Natural killer cell treated with Interleukin-12 subunit alpha and Interleukin-12 subunit beta and Interleukin-15 and Interleukin-18, amount 100 ng/mL, for 72 hours (primary cell): ENCODE measurements around the gene EIPR1. TPM values are rescaled to one million over a fixed set of nuclear protein-coding genes. Genes with fewer than 3 reads are reported as not detected.
A peak's percentile ranks its signal among the peaks of the same experiment; 100 is the strongest.

ENCODE experiments used
- ATAC-seq, 2 donors: fragments of 150-1000 bp; cut with Tn5 transposase in 1 of 2; sonication (Bioruptor Pico), chemical (Tn5 transposase) in 1 of 2; 2 replicates each; pipeline ENCODE4 v1.10.0; 2021
- DNase-seq: peaks from one replicate; pipeline ENCODE4 v3.0.0; 2022; ENCODE audit warnings: low spot score
- H3K27ac Mint-ChIP-seq, 2 donors: 1 replicate in 1 of 2; 2 replicates in 1 of 2; pipeline ENCODE4 v1.8.0; 2022; ENCODE audit warnings: mixed read lengths in 2 of 2, mild to moderate bottlenecking in 1 of 2, moderate library complexity in 1 of 2
- H3K27me3 Mint-ChIP-seq, 2 donors: 1 replicate in 1 of 2; 2 replicates in 1 of 2; pipeline ENCODE4 v1.8.0; 2022; ENCODE audit warnings: mixed read lengths in 2 of 2
- H3K36me3 Mint-ChIP-seq: one replicate; pipeline ENCODE4 v1.8.0; 2022; ENCODE audit warnings: mixed read lengths
- H3K4me1 Mint-ChIP-seq, 2 donors: 1 replicate in 1 of 2; 2 replicates in 1 of 2; pipeline ENCODE4 v1.8.0; 2022; ENCODE audit warnings: low read depth in 2 of 2, mixed read lengths in 2 of 2, mild to moderate bottlenecking in 1 of 2
- H3K4me3 Mint-ChIP-seq: one replicate; pipeline ENCODE4 v1.8.0; 2022; ENCODE audit warnings: mixed read lengths
- H3K9me3 Mint-ChIP-seq: 2 replicates; pipeline ENCODE4 v1.8.0; 2022; ENCODE audit warnings: mixed read lengths
- total RNA-seq, 2 donors: library from RNA; stranded (reverse); gene quantifications; one replicate each; pipeline ENCODE4 v1.2.3, GENCODE V29; 2022

Gene EIPR1
- total RNA-seq, 2 donors from 2014 or later, result 46.9 to 61.8 TPM

DNA sequence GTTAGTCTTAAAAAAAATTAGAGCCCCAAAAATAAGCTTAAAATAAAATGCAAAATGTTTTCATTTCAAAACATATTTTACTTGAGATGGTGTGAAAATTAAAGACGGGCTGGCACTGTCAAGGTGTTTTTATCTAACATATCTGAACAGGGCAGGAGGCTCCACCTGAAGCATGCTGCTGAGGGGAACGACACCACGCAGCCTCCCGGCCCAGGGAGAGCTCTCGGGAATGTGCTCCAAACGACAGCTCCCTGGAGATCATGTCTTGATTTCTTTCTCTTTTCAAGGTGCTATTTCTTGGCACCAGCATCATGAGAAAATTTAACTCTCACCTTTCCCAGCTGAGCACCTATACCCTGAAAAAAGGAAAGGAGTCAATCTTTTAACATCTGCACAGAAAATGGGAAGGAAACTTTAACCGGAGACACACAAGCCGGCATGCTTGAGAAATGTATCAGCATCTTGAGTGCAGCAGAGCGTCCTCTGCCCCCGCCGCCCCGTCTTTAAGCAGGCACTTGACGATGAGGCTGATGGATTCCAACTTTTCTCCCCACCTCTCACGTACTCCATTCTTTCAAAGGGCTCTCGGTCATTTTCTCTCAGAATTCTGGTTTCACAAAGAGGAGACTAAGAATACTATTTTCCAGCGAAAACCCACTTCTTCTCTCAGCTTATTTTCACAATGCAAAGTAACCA is 56.6 kb downstream of the EIPR1 start:
- H3K9me3 Mint-ChIP-seq, result no peaks in the 10 kb centered on the region
- ATAC-seq, result no peak

DNA sequence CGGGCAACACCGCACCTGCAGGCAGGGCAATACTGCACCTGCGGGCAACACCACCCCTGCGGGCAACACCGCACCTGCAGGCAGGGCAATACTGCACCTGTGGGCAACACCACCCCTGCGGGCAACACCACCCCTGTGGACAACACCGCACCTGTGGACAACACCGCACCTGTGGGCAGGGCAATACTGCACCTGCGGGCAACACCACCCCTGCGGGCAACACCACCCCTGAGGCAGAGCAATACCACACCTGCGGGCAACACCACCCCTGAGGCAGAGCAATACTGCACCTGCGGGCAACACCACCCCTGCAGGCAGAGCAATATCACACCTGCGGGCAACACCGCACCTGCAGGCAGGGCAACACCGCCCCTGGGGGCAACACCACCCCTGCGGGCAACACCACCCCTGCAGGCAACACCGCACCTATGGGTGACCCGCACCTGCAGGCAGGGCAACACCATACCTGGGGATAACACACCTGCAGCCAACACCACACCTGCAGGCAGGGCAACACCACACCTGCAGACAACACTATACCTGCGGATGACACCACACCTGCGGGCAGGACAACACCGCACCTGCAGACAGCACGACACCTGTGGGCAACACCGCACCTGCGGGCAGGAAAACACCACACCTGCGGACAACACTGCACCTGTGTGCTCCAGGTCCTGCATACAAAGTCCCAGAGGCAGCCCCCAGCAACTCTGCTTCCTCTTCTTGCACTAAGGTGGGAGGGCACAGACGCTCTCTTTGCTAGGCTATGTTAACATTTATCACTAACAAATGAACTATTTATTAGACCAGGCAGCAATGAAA is 57.7 kb downstream of the EIPR1 start:
- H3K27me3 Mint-ChIP-seq, result no peaks in the 10 kb centered on the region
- ATAC-seq, result no peak

More for the DNA sequence above, 56.6 kb downstream of the EIPR1 start:
- DNase-seq, result no peak
- H3K4me1 Mint-ChIP-seq, result peaks cover 6 to 17% of the 10 kb centered on the region in 2 donors
- H3K27ac Mint-ChIP-seq, result no peak overlapping the region
- no peak overlapping the region for H3K4me3 Mint-ChIP-seq
- no peaks in the 10 kb centered on the region for H3K27me3 Mint-ChIP-seq
- no peaks in the 10 kb centered on the region for H3K36me3 Mint-ChIP-seq

GRCh38 chr2:3319134-3319533 is 58.5 kb downstream of the EIPR1 start:
- H3K27ac Mint-ChIP-seq, result no peak overlapping the region
- no peaks in the 10 kb centered on the region for H3K36me3 Mint-ChIP-seq
- no peak overlapping the region for H3K4me3 Mint-ChIP-seq
- no peaks in the 10 kb centered on the region for H3K27me3 Mint-ChIP-seq
- no peak for ATAC-seq
- no peak for DNase-seq
- peaks cover 6 to 18% of the 10 kb centered on the region in 2 donors for H3K4me1 Mint-ChIP-seq
- H3K9me3 Mint-ChIP-seq, result no peaks in the 10 kb centered on the region

More for the DNA sequence above, 57.7 kb downstream of the EIPR1 start:
- H3K4me1 Mint-ChIP-seq, result peaks cover 6 to 18% of the 10 kb centered on the region in 2 donors
- no peak overlapping the region for H3K27ac Mint-ChIP-seq
- H3K36me3 Mint-ChIP-seq, result no peaks in the 10 kb centered on the region
- H3K4me3 Mint-ChIP-seq, result no peak overlapping the region
- no peaks in the 10 kb centered on the region for H3K9me3 Mint-ChIP-seq
- no peak for DNase-seq

DNA sequence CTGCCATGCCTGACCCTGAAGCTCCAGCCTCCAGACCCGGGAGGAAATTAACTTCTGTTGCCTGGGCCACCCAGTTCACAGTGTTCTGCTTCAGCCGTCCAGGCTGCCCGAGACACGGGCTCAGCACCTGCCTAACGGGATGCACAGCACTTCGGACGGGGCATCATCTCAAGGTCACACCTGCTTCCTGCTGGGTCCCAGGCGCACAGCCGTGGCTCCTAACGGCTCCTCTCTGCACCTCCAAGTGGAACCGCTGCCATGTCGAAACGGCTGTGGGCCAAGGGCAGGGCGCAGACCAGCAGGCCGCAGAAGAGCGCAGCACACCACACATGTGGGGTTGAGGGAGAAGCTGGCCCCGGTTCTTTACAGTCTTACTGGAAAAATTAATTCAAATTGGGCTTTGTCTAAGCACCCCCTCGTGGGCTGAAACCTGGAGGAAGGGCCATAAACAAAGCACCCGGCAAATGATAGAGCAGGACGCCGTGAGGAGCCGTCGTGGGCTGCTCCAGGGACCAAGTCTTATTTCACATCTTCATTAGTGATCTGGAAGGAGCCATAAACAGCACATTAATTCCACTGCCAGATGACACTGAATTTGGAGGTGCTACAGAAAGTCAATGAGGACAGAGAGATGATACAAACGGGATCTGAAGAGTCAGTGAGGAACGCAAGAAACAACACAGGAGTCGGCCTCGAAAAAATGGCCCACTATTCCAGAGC is 59.6 kb downstream of the EIPR1 start:
- ATAC-seq (no peak), DNase-seq (no peak)
- Mint-ChIP-seq H3K9me3 (no peaks in the 10 kb centered on the region), H3K27me3 (no peaks in the 10 kb centered on the region), H3K4me1 (peaks cover 13 to 19% of the 10 kb centered on the region in 2 donors), H3K36me3 (no peaks in the 10 kb centered on the region), H3K27ac (no peak overlapping the region), H3K4me3 (no peak overlapping the region)

DNA sequence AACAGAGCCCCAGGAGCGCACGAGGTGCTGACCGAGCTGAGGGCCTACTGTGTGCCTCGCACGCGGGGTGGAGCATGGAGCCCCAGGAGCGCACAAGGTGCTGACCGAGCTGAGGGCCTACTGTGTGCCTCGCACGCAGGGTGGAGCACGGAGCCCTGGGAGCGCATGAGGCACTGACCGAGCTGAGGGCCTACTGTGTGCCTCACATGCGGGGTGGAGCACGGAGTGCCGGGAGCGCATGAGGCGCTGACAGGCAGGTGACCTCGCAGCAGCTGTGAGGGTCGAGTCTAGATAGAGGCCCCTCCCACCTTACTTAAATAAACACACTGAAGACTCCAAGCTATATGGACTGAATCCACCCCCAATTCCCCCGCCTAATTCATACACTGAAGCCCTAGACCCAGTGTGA is 60.3 kb downstream of the EIPR1 start:
- H3K36me3 Mint-ChIP-seq, result no peaks in the 10 kb centered on the region
- no peak for ATAC-seq
- H3K27ac Mint-ChIP-seq, result no peak overlapping the region

GRCh38 chr2:3316456-3317276 is 61.0 kb downstream of the EIPR1 start:
- no peak for DNase-seq
- Mint-ChIP-seq H3K27me3 (no peaks in the 10 kb centered on the region), H3K9me3 (no peaks in the 10 kb centered on the region), H3K36me3 (no peaks in the 10 kb centered on the region), H3K4me3 (no peak overlapping the region), H3K4me1 (peaks cover 18 to 25% of the 10 kb centered on the region in 2 donors), H3K27ac (no peak overlapping the region)
- ATAC-seq, result no peak

More for the DNA sequence above, 60.3 kb downstream of the EIPR1 start:
- Mint-ChIP-seq H3K4me3 (no peak overlapping the region), H3K27me3 (no peaks in the 10 kb centered on the region), H3K9me3 (no peaks in the 10 kb centered on the region), H3K4me1 (peaks cover 18 to 25% of the 10 kb centered on the region in 2 donors)
- no peak for DNase-seq

DNA sequence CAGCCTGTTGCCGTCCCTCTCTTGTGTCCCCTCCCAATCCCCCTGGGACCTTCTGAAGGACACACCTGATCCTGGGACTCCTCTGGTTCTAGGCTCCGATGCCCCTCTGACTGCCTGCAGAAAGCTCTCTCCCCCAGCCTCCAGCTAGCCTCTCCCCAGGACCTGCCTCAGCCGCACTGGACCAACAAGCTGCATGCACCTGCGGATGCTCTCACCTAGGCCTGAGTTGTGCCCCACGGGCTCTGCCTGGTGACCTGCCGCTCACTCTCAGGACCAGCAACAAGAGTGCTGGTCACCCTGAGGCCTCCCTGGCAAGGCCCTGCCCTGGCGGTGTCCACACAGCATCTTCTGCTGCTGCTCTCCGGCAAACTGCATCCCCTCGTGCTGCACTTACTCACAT is 63.0 kb downstream of the EIPR1 start:
- DNase-seq (no peak), ATAC-seq (no peak)
- Mint-ChIP-seq H3K27ac (no peak overlapping the region), H3K9me3 (no peaks in the 10 kb centered on the region), H3K36me3 (no peaks in the 10 kb centered on the region), H3K4me3 (no peak overlapping the region), H3K4me1 (peaks cover 18 to 22% of the 10 kb centered on the region in 2 donors), H3K27me3 (no peaks in the 10 kb centered on the region)

- peak overlapping the region in 1 of 2 donors; percentile 72 for H3K27ac Mint-ChIP-seq
- no peak for DNase-seq
- no peaks in the 10 kb centered on the region for H3K36me3 Mint-ChIP-seq
- no peaks in the 10 kb centered on the region for H3K9me3 Mint-ChIP-seq
- peaks cover 18 to 28% of the 10 kb centered on the region in 2 donors for H3K4me1 Mint-ChIP-seq
- ATAC-seq, result no peak
- H3K4me3 Mint-ChIP-seq, result no peak overlapping the region
- H3K27me3 Mint-ChIP-seq, result no peaks in the 10 kb centered on the region
These were observed 63.7 kb downstream of the EIPR1 start for GRCh38 chr2:3313781-3314375.

GRCh38 chr2:3312576-3313345 is 64.9 kb downstream of the EIPR1 start:
- DNase-seq, result no peak
- Mint-ChIP-seq H3K36me3 (no peaks in the 10 kb centered on the region), H3K27ac (peak overlapping the region; percentile 47 to 72), H3K4me3 (no peak overlapping the region), H3K9me3 (no peaks in the 10 kb centered on the region), H3K4me1 (peaks cover 18 to 28% of the 10 kb centered on the region in 2 donors), H3K27me3 (no peaks in the 10 kb centered on the region)
- ATAC-seq, result peak in 1 of 2 donors; percentile 19

DNA sequence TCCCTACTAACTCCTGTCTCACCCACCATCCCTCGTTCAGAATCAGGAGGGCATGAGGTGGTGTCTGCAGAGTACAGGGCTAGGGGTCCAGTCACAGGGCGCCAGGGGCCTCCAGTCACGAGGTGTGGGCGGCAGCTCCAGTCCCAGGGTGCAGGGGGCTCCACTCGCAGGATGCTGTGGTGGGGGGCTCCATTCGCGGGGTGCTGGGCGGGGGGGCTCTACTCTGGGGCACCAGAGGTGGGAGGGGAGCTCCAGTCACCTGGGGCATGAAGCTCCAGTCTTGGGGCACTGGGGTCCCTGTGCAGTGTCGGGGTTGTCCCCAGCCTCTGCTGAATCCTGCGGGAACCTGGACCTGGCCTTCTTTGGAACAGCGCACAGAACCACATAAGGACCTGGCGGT is 66.0 kb downstream of the EIPR1 start:
- H3K36me3 Mint-ChIP-seq, result no peaks in the 10 kb centered on the region
- H3K27me3 Mint-ChIP-seq, result no peaks in the 10 kb centered on the region
- no peak overlapping the region for H3K27ac Mint-ChIP-seq
- DNase-seq (no peak), ATAC-seq (no peak)
- H3K4me1 Mint-ChIP-seq, result peaks cover 14 to 30% of the 10 kb centered on the region in 2 donors
- H3K9me3 Mint-ChIP-seq, result no peaks in the 10 kb centered on the region
- no peak overlapping the region for H3K4me3 Mint-ChIP-seq

GRCh38 chr2:3309496-3310355 is 67.9 kb downstream of the EIPR1 start:
- Mint-ChIP-seq H3K27ac (no peak overlapping the region), H3K4me3 (no peak overlapping the region), H3K36me3 (no peaks in the 10 kb centered on the region), H3K4me1 (peaks cover 18 to 36% of the 10 kb centered on the region in 2 donors), H3K9me3 (no peaks in the 10 kb centered on the region), H3K27me3 (no peaks in the 10 kb centered on the region)
- no peak for ATAC-seq
- DNase-seq, result no peak

DNA sequence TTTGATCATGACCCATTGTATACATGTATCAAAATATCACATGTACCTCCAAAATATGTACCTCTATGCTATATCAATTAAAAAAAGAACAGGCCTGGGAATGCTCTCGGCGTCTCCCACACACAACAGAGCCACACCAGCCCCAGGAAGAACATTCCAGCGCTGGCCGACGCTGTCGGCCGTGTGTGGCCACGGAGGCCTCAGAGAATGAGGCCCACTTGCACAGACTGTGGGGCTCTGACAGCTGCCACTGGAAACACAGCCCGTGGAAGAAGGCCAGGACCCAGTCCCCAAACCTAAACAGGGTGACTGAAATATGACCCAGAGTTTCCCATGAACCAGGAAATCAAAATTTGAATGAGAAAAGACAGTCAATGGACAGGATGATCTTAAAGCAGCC is 69.7 kb downstream of the EIPR1 start:
- DNase-seq (no peak), ATAC-seq (no peak)
- Mint-ChIP-seq H3K27ac (peak overlapping the region in 1 of 2 donors; percentile 55), H3K4me3 (no peak overlapping the region), H3K36me3 (no peaks in the 10 kb centered on the region), H3K27me3 (no peaks in the 10 kb centered on the region), H3K4me1 (peaks cover 19 to 48% of the 10 kb centered on the region in 2 donors), H3K9me3 (no peaks in the 10 kb centered on the region)
